GM21786 (cell line): ENCODE measurements around the gene WHRN.
A peak's percentile ranks its signal among the peaks of the same experiment; 100 is the strongest.

Source experiments
- ATAC-seq: cut with Tn5 transposase; IDR thresholded peaks from one replicate; pipeline ENCODE4 v1.9.1; 2021; ENCODE audit not compliant: unreplicated experiment

The WHRN gene

GRCh38 chr9:114450833-114451706 lies 54.2 kb downstream of the WHRN start:
- peak; percentile 52 for ATAC-seq

- ATAC-seq: no peak
Observed at GRCh38 chr9:114450181-114450580, 55.1 kb downstream of the WHRN start.

DNA sequence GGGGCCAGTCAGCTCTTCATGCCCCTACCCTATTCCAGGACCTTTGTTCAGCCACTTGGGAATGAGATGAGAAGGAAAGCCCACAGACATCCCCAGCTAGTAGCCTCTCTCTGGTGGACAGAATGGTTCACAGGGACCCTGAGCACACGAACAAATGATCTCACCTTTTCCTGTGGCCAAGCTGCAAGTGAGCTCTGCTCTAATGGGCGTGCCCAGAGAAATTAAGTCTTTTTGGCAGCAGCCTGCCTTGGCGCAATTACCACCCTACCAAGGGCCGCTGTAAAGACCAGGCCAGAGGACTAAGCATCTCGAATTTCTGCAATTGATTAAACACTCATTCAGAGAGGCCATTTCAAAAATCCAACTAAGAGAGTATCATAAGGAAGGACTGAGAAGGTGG lies 56.0 kb downstream of the WHRN start:
- ATAC-seq: no peak

- no peak for ATAC-seq
Observed at GRCh38 chr9:114448706-114449105, 56.6 kb downstream of the WHRN start.

GRCh38 chr9:114446672-114447450 lies 58.4 kb downstream of the WHRN start:
- no peak for ATAC-seq

DNA sequence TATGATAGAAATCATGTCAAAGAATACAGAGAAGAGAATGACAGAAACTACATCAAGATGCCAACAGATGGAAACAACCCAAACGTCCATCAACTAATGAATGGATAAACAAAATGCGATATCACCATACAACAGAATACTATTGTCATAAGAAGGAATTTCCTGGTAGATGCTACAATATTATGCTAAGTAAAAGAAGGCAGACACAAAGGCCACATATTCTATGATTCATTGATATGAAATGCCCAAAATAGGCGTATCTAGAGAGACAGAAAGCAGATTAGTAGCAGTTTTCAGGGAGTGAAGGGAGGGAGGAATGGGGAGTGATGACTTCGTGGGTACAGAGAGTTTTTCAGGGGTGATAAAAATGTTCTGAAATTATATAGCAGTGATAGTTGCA lies 59.2 kb downstream of the WHRN start:
- ATAC-seq: no peak

DNA sequence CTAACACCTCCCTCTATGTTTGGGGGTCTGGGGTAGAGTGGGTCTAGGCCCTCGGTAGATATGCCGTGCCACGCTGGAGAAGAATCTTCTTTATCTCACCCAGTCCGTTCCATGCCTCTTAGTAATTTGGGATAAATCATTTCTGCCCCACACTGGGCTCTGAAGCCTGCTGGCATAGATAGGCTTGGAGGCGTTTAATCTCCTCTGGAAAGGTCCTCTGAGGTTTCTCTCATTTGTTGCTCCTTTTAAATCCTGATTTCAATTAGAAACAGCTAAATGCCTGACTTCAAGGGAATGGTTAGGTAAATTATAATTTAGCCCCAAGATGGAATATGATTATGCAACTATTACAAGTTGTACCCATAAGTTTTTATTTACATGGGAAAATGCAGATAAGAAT lies 59.7 kb downstream of the WHRN start:
- no peak for ATAC-seq

DNA sequence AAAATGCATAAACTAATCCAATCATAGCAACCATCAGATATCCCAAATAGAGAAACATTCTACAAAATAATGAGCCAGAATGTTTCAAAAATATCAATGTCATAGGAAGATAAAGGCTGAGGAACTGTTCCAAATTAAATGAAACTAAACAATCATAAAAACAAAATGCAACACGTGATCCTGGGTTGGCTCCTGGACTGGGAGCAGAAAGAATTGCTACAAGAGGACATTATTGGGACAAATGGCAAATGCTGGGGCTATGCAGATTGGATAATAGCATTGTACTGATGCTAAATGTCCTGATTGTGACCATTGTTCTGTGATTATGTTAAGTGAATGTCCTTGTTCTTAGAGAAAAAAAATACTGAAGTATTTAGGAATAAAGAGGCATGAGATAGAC lies 63.3 kb downstream of the WHRN start:
- ATAC-seq: no peak

DNA sequence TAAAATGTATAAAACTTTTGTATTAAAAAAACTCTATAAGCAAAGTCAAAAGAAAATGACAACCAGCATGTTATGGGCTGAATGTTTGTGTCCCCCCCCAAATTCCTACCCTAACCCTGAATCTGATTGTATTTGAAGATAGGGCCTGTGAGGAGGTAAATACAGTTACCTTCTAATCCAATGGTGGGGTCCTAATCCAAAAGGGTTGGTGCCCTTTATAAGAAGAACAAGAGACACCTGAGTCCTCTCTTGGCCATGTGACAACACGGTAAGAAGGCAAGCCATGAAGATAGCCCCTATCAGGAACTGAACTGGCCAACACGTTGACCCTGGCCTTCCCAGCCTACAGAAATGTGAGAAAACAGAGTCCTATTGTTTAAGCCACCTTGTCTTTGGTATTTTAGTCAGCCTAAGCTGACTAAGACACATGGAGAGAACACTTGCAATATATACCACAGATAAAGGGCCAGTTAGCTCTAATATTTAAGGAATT lies 67.8 kb downstream of the WHRN start:
- ATAC-seq: no peak

- no peak for ATAC-seq
Observed at GRCh38 chr9:114434878-114435311, 70.4 kb downstream of the WHRN start.

GRCh38 chr9:114433720-114434255 lies 71.5 kb downstream of the WHRN start:
- no peak for ATAC-seq

GRCh38 chr9:114433086-114433485 lies 72.2 kb downstream of the WHRN start:
- no peak for ATAC-seq

DNA sequence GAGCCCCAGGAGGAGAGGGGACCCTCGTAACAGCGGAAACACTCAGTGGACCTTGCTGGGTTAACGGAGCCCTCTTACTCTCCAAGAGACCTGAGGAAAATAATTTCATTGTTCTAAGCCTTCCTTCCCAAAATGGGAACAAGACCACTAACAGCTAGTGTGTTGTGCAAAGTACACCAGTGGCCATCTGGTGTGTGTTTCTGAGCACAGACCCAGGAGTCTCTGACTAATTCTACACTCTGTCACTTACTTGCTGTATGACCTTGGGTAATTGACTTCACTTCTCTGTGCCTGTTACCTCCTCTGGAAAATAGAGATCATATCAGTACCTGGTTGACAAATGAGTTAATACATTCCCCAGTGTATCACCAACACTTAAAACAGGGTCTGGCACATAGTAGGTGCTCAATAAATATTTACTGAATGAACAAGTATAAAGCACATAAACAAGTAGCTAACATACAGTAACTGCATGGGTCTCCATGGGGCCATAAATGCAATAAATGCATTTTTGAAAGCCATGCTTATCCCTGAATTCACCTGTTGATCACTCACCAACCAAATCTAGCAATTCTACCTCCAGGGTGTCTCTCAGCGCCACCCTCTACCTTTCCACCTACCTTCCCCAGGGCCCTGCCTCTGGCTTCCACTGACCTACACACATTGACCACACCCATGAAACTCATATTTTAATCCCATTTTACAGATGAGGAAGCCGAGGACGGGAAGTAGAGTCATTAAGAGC lies 72.8 kb downstream of the WHRN start:
- ATAC-seq: no peak

DNA sequence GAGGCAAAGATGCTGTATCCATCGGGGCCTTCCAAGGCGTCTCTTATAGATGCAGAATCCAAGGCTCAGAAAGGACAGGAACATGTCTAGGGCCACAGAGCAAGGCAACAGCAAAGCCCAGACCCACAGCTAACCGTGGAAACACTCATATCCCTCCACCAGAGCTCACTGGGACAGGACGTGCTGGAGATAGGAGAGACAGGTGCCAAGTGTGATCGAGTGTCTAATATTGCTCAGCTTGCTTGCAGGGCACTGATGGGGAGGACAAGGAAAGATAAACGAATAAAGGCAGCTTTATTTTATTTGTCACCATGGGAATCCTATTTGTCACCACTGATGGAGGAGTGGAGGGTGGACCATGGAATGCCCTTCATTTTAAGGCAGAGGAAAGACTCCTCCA lies 73.5 kb downstream of the WHRN start:
- ATAC-seq: no peak

- ATAC-seq: no peak
Observed at GRCh38 chr9:114431003-114431402, 74.3 kb downstream of the WHRN start.

GRCh38 chr9:114430457-114430856 lies 74.8 kb downstream of the WHRN start:
- ATAC-seq: no peak

GRCh38 chr9:114429488-114429887 lies 75.8 kb downstream of the WHRN start:
- ATAC-seq: no peak

- no peak for ATAC-seq
Observed at GRCh38 chr9:114428466-114428865, 76.8 kb downstream of the WHRN start.

DNA sequence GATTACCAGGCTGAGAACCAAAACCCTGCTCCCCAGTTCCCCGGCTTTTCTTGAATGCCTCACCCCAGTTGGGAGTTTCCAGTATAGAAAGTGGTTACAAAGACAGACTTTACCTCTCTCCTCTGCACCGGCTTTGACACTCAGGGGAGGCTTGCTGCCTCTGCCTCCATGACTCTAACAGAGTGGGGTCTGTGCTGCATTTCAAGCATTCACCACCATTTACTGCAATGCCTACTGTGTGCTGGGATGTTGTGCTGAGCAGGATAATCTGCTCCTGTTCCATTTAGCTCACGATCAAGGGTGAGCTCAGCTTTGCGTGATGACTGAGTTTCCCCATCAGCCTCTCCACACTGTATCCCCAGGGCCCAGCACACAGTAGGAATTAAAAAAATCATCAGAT lies 77.6 kb downstream of the WHRN start:
- no peak for ATAC-seq

GRCh38 chr9:114426046-114426948 lies 79.0 kb downstream of the WHRN start:
- no peak for ATAC-seq
